GM15510 (cell line): Measurements from ENCODE around the gene MRPL23.

Source experiments
- POLR2A ChIP-seq: IDR thresholded peaks from 3 replicates; pipeline ENCODE4 v1.6.1; 2011; ENCODE audit warnings: borderline replicate concordance; ENCODE audit not compliant: insufficient read length; ENCODE audit errors: extremely low read depth

Gene MRPL23

DNA sequence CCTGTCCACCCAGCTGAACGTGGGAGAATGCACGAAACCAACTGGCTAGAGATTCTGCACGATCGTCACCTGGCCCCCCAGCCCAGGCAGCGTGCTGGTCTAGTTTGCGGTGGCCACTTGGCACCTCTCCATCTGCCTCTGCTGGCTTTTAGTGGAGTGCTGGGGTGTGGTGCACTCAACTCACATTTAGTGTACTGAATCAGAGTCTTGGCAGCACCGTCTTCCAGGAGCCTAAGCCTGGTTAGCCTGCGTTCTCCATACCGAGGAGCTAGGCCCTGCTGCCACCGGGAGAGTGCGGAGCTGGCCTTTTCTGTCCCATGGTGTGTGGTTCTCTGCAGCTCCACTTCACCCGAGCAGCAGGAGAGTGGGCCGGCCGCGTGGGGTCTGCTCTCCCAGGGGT, 2.8 kb downstream of the MRPL23 start:
- no peak for TF ChIP-seq POLR2A

DNA sequence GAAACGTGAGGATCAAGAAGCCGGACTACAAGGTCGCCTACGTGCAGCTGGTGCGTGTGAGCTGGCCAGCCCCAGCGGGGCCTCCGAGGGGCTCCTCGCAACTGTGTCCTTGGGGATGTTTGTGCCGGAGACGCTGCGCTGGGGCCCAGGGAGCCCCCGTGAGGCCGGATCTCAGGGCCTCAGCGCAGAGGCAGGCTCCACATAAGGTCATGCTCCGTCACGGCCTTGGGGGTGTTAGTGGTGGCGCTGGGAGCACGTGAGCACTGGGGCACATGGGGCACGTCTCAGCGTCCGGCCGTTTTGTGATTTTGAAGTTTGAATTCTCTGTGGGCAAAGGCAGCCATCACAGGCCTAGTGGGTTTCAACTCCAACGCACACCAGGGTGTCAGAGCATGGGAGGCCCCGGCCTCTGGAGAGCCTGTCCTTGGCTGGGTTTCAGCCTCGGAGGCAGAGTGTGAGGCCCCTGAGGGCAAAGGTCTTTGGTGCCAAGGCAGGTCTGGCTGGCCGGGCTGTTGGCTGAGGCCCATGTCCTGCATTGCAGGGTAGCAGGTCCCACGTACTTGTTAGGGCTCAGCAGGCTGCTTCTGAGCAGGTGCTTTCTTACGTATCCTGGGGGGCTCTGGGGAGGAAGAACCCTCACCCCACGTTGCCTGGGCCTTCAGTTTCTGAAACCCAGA, 5.8 kb downstream of the MRPL23 start:
- no peak for TF ChIP-seq POLR2A

DNA sequence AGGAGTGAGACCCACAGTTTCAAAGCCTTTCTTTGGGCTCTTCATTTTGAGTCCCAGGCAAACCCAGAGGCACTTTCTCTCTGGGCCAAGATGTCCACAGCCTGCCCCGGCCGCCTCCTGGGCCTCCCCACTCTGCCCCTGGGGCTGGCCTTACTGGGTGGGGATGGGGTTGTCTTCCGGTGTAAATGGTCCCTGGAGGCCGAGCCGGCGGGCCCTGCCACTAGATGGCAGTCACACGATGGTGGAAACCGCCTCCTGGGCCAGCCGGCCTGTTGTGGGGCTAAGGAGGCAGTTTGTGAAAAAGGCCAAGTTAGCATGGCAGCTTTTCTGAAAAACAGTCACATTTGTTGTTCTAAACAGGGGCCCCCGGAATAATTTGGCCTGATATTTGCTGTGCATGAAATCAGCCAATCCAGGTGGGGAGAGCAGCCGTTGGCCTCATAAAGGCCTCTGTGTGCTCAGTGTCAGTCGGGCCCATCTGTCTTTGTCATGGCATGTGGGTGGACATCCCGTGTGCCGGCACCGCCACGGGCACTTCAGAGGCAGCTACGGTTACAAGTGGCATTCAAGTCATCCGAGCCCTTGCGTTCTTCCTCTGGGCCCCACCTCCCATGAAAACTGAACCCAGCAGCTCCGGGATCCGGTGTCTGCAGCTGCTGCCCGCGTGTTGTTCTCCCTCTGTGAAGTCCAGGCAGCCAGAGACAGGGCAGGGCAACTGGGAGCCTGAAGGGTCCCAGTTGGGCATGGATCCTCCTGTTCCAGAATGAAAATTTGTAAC, 6.5 kb downstream of the MRPL23 start:
- no peak for TF ChIP-seq POLR2A

DNA sequence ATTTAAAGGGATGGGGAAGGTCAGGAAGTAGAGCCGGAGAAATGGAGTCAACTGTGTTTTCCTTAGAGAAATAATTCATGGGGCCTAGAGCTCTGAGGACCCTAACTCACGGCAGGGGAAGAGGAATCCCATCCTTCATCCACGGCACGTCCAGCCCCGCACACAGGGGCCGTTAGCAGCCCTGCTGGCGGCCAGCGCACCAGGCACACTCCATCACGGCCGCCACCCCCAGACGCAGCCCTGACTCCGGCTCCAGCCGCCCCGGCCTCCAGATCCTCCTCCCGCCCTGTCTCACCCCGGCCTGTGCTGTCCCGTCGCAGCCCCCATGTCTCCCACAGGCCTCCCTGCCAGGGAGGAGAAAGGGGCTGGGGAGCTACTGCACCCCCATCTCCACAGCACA, 11.2 kb downstream of the MRPL23 start:
- TF ChIP-seq POLR2A: no peak

DNA sequence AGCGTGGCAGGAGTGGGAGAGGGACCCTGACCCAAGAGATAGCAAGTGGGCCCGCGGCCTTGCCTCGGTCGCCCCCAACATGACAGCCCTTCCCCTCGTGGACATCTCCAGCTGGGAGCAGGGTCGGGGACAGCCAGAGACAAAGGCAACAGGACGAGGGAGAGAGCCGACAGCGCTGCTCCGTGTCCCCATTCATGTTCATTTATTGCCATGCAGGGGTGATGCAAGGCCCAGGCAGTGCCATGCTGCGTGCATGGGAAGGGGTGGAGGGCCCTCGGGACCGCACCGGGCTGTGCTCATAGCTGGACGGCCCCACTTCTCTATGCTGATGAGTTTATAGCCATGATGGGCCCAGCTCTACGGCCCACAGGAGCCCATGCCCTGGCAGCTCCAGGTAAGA, 12.7 kb downstream of the MRPL23 start:
- no peak for TF ChIP-seq POLR2A

DNA sequence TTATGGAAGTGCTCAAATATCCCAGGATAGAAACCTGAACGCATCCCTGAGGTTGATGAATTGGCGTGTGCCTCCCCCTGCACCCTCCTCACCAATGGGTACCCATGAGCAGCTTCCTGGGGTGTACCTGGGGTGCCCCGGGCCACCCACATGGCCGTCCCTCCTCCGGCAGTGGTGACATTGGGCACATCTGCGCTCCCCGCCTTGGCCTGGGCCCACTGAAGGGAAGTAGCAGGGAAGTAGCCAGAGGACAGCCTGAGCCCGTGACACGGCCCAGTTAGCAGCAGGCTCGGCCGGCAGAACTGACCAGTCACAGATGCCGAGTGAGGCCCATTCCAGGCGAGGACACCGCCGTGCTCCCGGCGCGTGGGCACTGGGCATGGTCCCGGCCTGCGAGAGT, 16.7 kb downstream of the MRPL23 start:
- TF ChIP-seq POLR2A: no peak

DNA sequence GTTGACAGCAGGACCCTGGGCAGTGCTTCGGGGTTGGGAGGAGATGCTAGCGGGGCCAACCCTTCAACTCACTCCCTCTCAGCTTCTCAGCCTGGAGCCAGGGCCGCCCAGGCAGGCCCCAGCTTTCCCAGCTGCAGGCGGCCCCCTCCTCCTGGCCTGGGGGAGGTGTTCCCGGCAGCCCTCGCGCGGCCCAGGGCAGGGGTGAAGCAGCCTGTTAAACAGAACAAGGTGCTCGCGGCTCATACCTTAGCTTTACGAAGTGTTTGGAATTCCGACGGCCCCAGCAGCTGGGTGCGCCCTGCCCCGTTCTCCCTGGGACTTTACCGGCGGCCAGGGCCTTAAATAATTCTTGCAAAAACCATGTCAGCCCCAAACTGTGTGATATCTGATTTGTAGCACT, 17.2 kb downstream of the MRPL23 start:
- no peak for TF ChIP-seq POLR2A

DNA sequence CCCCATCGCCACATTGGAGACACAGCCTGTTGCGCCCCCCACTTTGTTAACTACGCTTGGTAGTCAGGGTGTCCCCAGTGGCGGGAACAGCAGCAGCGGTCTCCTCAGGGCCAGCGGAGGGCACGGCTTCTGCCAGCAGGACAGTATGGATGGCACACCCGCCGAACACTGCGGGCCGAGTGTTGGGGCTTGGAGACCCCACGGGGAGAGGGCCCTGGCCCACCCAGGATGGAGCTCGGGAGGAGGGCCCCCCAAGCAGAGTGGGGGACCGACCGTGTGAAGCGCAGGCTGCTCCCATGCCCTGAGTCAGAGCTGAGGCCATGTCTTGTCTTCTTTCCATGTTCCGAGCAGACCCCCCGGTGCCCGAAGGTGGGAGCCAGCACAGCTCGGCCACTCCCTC, 17.8 kb downstream of the MRPL23 start:
- no peak for TF ChIP-seq POLR2A

DNA sequence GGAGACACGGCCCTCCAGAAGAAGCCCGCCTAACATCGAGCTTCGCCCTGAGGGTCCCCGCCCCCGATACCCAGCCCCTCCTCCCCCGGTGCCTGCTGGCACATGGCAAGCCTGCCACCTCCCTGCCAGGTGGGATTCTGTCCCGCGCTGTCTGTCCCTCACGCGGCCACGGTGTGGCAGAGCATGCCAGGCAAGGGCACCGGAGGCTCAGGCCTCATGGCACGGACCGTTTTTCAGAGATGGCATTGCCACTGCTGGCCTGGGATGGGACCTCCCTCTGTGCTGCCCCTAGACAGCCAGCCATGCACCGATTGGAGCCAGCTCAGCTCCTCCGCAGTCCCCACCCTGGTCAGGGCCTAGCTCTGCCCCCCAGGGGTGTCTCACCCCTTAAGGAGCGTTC, 19.4 kb downstream of the MRPL23 start:
- no peak for TF ChIP-seq POLR2A

DNA sequence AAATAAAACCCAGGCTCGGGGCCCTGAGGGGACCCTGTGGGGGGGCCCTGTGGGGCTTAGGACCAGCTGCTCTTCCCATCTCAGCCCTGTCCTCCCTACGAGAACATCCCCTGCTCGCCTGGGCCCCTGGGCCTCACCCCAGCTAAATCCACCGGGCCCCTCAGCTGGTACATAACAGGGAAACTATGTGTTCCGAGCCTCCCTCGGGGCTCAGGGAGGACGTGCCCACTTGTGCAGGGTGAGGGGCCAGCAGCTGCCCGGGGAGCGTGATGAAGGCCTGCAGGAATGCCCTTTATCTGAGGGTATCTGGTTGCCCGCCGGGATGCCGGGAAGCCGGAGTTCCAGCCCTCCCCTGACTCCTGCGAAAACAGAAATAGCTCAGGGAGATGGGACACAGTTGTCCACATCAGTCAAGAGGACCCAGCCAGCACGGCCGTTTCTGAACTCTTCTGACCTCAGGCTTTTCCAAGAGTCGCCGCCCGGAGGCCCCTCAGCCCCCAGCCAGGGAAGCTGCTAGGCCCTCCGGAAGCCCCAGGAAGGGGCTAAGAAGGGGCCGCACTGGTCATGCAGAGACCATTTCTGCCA, 20.6 kb downstream of the MRPL23 start:
- no peak for TF ChIP-seq POLR2A

DNA sequence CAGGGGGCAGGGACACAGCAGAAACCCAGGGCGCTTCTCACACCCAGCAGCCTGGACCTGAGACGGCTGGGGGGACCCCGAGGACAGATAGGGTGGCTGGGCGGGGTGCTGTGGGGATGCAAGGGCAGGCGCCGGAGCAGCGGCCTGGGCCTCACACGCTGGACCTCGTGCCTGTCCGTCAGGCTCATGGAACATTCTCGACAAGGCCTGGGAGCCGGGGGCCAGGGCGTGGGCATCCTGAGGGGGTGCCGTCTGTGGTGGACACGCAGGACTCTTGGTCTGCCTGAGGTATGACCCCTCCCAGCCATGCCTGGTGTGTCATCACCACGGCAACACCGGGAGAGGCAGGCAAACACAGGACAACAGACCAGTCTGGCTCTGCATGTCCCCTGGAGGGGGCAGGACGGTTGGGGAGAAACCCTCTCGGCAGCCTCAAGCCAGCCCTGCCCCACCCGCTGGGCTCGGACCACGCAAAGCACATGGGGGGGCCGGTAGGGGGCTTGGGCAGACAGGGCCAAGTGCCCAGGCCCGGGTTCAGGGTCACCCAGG, 21.4 kb downstream of the MRPL23 start:
- no peak for TF ChIP-seq POLR2A

DNA sequence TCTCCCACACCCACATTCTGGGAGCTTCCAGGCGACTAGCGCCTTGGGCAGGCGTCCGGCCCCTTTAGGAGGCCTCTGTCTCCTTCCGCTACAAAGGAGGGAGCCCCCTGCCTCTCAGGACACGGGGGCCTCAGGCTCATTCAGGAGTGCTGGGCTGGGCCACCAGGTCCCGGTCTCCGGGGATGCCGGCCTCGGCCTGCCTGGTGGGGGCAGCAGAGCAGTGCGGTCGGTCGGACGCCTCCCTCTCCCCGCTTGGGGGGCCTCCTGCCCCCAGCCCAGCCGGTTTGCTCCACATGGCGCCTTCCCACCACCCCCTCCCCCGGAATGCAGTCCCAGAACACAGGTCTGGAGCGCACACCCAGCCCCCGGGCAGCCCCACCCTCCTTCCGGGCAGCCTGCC, 21.9 kb downstream of the MRPL23 start:
- TF ChIP-seq POLR2A: no peak

DNA sequence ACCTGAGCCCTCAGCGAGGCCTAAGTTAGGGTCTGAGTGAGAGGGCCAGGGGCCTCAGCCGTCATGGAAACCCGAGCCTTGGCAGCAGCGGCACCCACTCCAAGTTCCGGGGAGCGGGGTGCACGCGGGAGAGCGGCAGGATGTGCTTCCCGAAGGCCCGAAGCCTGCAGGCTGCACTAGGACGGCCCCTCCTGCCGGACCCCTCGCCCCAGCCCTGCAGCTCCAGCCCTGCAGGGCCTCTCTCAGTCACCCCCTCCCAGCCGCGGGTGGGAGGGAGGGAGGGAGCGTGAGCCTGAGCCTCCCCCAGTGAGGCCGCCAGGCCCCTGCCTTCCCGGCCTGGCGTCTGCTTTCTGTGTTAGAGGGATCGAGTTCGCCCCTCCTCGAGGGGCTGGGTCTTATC, 22.6 kb downstream of the MRPL23 start:
- TF ChIP-seq POLR2A: no peak

DNA sequence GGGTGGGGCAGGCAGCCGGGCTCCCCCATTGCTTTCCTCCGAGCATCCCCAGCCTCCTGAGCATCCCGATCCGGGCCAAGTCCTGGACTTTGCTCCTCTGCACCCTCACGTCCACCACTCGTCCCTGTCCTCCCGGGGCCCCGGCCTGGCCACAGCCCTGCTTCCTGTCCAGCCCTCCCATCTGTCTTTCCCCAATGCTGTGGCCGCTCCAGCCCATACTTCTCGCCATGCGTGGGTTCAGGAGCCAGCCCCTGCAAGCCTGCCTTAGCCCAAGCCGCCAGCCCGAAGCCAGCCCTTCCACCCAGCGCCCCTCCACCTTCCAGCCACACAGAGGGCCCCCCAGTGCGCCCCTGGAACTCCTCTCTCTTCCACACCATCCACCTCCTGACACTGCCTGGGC, 23.8 kb downstream of the MRPL23 start:
- TF ChIP-seq POLR2A: no peak

DNA sequence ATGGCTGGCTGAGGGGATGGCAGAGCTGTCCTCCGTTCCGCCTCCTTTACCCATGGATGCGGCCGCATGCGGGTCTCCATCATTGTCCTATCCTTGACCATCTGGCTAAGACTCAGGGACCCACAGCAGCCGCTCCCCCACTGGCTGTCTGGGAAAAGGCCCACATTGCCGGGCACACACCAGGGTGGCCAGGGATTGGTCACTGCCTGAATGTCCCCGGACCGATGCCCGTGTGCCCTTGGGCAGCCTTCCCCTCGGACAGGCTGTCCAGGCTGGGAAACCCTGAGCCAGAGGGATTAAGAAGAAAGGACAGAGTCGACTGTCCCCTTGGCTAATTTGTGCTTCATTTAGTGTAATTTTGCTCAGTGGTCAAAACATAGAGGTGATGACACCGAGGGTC, 28.1 kb downstream of the MRPL23 start:
- no peak for TF ChIP-seq POLR2A
